GM21423 (cell line): ENCODE data around the gene KCNJ3.
"Not testable (repeated sequence)": the region's sequence is repeated elsewhere in the genome, so short reads cannot be mapped to it uniquely, and the experiment has no call there.

ENCODE experiments used
- ATAC-seq: cut with Tn5 transposase; IDR thresholded peaks from one replicate; pipeline ENCODE4 v1.9.1; 2021; ENCODE audit warnings: mild to moderate bottlenecking, moderate library complexity; ENCODE audit not compliant: unreplicated experiment

The KCNJ3 gene

GRCh38 chr2:154836632-154837031, 138.1 kb downstream of the KCNJ3 start:
- no peak for ATAC-seq

- no peak for ATAC-seq
Observed at GRCh38 chr2:154837035-154837434, 138.5 kb downstream of the KCNJ3 start.

- ATAC-seq = no peak
Observed at GRCh38 chr2:154844513-154844912, 146.0 kb downstream of the KCNJ3 start.

- ATAC-seq = no peak
Observed at GRCh38 chr2:154846842-154847241, 148.3 kb downstream of the KCNJ3 start.

GRCh38 chr2:154849482-154849881, 151.0 kb downstream of the KCNJ3 start:
- ATAC-seq = no peak

- no peak for ATAC-seq
Observed at GRCh38 chr2:154850532-154850931, 152.0 kb downstream of the KCNJ3 start.

GRCh38 chr2:154855138-154855537, 156.6 kb downstream of the KCNJ3 start:
- ATAC-seq = no peak

GRCh38 chr2:154867151-154867550, 168.7 kb downstream of the KCNJ3 start:
- not testable (repeated sequence) for ATAC-seq

- ATAC-seq = no peak
Observed at GRCh38 chr2:154875999-154876398, 177.5 kb downstream of the KCNJ3 start.

GRCh38 chr2:154882725-154883124, 184.2 kb downstream of the KCNJ3 start:
- ATAC-seq = no peak

- no peak for ATAC-seq
Observed at GRCh38 chr2:154886316-154886715, 187.8 kb downstream of the KCNJ3 start.

GRCh38 chr2:154898269-154898668, 199.8 kb downstream of the KCNJ3 start:
- no peak for ATAC-seq

- no peak for ATAC-seq
Observed at GRCh38 chr2:154901063-154901462, 202.6 kb downstream of the KCNJ3 start.
